ENCODE data around the gene CKLF.
"Not testable (repeated sequence)": the region's sequence is repeated elsewhere in the genome, so short reads cannot be mapped to it uniquely, and the experiment has no call there.

The CKLF gene, protein sequence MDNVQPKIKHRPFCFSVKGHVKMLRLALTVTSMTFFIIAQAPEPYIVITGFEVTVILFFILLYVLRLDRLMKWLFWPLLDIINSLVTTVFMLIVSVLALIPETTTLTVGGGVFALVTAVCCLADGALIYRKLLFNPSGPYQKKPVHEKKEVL

DNA sequence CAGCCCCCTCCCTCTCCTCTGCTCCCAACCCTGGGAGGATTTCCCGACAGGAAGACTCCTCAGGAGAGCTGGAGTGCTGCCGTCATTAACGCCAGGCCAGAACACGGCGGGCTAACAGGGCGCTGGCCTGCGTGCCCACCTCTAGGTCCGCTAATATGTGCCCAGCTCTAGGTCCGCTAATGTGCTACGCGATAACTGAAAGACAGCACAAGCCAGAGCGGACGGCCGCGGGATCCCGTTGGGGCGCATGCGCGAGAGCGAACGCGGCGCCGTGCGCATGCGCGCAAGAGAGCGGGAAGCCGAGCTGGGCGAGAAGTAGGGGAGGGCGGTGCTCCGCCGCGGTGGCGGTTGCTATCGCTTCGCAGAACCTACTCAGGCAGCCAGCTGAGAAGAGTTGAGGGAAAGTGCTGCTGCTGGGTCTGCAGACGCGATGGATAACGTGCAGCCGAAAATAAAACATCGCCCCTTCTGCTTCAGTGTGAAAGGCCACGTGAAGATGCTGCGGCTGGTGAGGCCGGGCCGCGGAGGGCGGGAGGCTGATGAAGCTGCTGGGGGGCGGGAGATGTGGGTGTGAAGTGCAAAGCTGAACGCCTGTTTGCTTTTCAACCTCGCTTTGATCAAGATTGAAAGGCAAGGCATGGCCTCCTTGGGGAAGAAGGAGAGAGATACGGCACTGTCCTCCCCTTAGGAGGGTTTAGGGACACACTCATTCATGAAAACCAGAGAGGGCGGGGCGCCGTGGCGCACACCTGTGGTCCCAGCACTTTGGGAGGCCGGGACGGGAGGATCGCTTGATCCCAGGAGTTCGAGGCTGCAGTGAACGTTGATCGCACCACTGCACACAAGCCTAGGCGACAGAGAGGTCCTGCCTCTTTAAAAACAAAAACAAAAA is at the start of gene CKLF:
Gene CKLF (plus strand): TSS at position 291 of the 892 bp plus-strand sequence. CDS start 140 bp downstream, at position 431.
- DNase-seq (ENCODE audit: low read depth): peak; percentile 81

DNA sequence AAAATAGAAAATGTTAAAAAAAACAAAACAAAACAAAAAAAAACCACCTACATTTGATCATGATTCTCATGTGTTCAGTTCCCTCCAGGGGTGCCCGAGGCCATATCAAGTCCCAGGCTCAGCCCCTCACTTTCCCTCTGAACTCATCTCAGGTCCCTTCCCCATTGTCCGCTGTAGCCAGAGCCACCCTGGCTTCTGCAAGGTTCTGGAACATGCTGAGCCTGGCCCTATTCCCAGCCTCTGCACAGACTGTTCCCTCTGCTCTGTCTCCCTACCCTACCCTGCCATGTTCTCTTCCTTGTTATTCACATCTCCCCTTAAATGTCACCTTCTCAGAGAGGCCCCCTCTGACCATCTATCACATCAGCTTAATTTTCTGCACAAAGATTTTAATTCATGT is 49.3 kb upstream of the CKLF start:
- DNase-seq (ENCODE audit: low read depth): no peak

DNA sequence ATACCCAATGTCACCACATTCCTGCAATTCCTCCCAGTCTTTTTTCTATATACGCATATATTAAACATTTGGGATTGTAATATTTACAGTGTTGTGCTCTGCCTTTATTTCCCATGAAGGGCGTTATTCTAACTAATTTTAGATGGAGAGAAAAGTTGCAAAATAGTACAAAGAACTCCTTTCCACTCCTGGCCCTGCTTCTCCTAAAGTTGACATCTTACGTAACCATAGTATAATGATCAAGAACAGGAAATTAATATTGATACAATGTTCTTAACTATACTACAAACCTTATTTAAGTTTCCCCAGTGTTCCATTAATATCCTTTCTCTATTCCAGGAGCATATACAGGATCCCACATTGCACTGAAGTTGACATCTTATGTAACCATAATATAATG is 48.8 kb upstream of the CKLF start:
- no peak for DNase-seq (ENCODE audit: low read depth)

DNA sequence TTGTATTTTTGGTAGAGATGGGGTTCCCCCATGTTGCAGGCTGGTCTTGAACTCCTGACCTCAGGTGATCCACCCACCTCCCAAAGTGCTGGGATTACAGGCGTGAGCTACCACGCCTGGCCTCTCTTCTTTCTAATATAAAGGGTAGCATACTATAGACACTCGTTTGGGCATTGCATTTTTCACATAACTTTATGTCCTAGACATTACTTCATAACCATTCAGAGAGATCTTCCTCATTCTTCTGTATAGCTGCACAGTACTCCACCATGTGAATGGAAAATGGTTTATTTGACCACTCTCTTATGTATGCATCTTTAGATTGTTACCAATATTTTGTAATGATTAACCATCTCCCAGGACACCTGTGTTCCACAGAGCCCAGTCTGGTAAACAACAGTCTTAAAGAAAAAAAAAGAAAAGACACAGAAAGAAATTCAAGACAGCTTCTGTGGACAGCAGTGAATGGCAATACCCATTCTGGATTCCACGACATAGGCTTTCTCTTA is 44.6 kb upstream of the CKLF start:
- DNase-seq (ENCODE audit: low read depth): no peak

DNA sequence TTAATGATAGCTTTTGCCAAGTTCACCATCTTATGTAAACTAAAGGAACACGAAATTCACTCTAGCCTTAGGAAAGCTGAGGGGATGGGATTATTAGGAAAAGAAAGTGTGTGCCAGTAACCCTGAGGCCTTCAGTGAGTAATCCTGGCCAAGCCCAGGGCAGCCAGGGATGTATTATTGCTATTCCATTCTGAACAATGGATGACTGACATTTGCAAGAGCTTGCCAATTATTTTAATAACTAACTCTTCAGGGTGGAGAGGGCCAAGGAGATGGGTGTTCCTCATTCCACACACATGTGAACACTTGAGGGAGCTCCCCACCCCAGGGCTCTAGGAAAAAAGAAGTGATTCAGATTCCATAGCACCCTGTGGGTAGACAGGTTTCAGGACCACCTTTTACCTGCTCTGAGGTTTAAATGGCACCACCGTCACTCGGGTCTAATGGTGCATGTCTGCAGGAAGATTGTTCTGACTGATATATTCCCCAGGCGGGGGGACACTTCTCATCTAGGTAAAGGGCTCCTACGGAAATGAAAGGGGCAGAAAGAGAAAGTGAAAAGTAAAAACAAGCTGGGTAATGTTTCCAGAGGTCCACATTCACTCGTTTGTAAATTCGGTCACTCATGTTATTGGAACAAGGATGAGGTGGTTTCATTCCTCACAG is 44.0 kb upstream of the CKLF start:
- DNase-seq (ENCODE audit: low read depth): no peak

DNA sequence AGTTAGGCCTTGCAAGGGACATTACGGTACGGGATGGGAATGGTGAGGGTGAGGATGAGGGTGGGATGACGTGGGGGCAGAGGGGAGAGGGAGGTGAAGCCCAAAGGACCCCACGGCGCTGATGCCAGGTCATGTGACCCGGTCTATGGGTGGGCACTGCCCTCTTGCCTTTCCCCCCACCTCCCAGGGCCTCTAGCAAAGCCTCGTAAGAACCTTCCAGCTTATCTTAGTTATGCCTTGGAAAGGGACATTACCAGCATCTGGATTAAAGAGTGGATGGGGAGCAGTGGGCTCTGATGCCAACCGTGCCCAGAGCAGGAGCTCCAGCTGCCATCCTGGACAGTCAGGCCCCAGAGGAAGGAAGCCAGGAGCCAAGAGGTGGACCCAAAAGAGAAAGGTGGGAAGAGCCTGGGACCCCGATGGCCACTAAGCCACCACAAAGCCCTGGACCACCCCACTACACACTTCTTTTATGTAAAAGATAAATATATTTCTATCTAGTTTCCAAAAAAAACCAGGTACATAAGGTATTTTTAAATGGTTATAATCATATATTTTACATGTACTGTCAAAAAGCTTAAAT is 43.4 kb upstream of the CKLF start:
- DNase-seq (ENCODE audit: low read depth): no peak

DNA sequence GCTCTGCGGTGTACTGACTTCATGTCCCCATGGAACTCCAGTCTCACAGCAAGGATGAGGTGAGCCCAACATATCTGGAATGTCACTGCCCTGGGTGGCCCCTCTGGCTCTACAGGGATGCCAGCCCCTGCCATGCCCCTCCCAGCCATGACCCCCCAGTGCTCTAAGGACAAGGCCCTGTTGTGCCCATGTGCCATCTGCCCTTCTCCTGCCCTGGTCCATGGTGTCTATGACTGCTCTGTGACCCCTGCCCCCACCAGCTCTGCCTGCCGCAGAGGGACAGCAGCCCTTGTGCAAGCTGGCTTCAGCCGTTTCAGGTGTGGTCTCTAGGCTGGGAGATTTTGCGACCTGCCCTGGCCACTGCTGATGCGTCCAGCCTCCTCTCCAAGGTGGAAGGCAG is 42.8 kb upstream of the CKLF start:
- DNase-seq (ENCODE audit: low read depth): no peak

DNA sequence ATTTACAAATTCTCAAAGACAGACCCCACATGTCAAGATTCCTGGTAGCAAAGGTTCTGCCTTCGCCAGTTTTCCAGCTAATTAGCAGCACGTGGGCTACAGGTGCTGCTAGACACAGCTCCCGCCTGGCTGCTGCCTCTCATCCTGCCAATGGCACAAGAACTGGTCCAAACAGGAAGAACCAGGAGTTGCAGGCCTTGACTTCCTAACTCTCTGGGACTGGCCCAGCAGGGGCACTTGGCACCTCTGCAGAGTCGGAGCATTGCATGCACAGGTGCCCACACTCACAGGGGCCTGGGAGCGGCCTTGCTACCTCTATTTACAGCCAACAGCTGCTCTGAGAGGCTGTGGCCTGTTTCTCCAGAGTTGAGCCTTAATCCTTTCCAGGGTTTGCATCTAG is 42.1 kb upstream of the CKLF start:
- no peak for DNase-seq (ENCODE audit: low read depth)

DNA sequence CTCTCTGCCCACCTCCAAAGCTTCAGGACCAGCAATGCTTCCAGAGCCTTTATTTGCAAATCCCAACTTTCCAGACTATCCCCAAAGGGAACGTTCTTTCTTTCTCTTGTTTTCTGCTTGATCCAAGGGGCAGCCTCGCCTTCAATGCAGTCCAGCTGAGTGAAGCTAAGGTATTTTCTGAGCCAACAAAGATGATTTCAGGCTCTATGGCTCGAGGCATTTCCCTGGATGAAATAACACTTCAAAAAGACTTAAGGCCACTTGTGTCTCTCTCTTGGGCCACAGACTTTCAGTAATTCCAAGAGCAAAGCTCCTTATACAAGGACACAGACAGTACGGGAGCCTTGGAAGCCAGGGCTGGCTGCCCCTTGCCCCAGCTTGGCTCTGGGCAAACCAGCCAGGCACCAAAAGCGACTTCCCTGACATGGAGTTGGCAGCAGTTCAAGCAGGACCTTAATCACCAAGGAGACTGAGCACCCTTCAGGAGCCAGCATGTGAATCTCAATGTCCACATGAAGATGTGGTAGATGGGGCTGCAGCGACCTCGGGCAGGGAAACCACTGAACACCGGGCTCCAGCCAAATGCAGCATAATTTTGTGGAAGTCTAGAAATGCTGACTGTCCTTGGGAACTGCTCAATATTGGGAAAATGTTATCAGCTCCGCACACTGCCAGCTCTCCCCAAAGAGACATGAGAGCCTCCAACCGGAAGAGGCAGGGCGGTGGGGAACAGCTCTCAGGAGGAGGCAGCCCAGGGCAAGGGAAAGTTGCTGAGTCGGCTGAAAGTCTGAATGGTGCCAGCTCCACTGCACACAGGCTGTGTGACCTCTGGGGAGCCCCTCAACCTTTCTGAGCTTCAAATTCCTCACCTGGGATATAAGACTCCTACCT is 41.4 kb upstream of the CKLF start:
- no peak for DNase-seq (ENCODE audit: low read depth)

DNA sequence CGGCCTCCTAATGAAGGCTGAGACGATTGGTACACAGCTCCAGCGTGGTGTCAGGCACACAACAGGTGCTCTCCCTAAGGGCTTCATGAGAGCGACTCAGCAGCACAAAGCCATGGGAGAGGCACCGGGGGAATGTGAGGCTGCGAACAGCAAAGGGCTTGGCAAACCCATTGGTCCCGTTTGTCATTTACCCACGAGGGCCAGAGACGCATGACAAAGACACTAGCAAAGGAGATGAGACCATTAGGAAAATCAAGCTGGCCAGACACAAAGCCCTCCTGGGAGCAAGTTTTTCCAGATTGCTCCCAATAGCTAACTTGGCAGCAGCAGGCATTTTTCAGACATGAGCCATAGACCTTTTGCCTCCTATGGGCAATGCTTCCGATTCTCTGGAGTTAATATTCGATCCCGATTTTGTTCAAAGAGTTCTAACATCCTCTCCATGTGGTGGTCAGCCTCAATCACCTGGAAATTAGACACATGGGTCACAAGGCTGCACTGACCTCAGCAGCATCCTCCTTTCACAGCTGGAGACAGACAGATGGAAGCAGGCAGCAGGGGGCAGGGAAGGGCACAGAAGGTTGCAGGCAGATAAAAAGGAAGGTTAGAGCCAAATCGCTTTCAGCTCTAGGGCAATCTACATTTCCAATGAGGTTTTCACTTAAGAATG is 40.6 kb upstream of the CKLF start:
- no peak for DNase-seq (ENCODE audit: low read depth)

DNA sequence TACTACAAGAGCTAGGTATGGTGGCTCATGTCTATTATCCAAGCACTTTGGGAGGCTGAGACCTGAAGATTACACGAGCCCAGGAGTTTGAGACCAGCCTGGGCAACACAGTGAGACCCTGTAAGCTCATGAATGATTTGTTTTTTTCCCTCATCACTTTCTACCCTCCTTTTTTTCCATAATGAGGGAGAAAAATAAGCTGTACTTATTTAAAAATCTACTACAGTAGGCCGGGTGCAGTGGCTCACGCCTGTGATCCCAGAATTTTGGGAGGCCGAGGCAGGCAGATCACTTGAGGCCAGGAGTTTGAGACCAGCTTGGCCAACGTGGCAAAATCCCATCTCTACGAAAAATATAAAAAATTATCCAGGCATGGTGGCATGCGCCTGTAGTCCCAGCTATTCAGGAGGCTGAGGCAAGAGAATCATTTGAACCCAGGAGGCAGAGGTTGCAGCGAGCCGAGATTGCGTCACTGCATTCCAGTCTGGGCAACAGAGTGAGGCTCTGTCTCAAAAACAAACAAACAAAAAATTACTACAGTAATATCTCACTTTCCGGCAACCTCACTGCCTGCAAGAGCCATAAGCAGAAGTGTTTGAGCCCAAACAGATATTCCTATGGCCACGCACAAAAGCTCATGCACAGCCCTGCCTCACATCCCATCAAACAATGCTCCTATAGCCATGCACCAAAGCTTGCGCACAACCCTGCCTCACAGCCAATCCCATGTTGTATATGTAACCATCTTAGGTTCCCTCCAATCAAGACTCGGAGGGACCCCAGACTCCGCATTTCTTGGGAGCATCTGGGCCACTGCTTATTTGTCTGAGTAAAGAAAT is 39.9 kb upstream of the CKLF start:
- no peak for DNase-seq (ENCODE audit: low read depth)

DNA sequence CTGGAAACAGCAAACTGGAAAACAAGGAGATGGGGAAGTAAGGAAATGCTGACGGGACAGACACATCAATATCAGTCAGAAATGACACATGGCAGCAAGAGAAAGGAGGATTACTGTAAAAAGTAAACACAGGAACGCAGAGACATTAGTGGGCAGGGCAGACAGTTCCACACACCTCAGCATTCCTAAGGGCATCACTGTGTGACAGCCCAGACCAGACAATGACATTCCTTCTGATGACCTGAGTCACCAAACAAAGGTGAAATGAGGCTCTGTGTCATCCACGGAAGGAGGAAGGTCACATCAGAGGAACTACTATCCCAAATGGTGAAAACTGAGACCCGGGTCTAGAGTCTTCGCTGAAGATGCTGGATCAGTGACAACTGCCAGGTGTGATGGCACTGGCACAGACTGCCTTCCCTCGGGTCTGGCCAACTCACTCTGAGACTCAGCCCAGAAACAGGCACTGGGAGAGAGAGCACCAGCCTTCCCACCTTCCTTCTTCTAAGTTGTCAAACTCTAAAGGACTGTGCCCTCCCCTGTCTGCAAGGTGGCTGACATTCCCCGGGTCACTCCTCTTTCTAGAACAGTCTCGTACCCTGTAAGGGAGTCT is 39.2 kb upstream of the CKLF start:
- DNase-seq (ENCODE audit: low read depth): no peak

DNA sequence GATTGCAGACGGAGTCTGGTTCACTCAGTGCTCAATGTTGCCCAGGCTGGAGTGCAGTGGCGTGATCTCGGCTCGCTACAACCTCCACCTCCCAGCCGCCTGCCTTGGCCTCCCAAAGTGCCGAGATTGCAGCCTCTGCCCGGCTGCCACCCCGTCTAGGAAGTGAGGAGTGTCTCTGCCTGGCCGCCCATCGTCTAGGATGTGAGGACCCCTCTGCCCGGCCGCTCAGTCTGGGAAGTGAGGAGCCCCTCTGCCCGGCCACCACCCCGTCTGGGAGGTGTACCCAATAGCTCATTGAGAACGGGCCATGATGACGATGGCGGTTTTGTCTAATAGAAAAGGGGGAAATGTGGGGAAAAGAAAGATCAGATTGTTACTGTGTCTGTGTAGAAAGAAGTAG is 38.0 kb upstream of the CKLF start:
- DNase-seq (ENCODE audit: low read depth): not testable (repeated sequence)

DNA sequence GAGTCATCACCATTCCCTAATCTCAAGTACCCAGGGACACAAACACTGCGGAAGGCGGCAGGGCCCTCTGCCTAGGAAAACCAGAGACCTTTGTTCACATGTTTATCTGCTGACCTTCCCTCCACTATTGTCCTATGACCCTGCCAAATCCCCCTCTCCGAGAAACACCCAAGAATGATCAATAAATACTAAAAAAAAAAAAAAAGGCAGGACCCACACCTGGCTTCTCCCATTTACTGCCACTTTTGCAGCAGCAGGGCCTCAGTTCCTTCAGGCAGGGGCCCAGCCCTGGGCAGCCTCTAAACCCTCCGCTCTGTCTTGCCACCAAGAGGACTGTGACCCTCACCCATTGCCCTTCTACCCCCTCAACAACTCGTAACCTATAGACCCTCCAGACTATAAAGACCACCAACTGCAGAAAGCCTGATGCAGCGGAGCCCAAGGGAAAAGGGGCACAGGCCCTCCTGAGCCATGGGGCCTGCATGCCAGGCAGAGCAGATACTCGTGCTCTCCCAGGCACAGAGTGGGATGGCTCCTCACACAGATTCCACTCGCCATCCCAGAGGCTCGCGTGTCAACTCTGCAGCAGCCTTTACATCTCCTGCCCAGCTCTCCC is 37.3 kb upstream of the CKLF start:
- not testable (repeated sequence) for DNase-seq (ENCODE audit: low read depth)

DNA sequence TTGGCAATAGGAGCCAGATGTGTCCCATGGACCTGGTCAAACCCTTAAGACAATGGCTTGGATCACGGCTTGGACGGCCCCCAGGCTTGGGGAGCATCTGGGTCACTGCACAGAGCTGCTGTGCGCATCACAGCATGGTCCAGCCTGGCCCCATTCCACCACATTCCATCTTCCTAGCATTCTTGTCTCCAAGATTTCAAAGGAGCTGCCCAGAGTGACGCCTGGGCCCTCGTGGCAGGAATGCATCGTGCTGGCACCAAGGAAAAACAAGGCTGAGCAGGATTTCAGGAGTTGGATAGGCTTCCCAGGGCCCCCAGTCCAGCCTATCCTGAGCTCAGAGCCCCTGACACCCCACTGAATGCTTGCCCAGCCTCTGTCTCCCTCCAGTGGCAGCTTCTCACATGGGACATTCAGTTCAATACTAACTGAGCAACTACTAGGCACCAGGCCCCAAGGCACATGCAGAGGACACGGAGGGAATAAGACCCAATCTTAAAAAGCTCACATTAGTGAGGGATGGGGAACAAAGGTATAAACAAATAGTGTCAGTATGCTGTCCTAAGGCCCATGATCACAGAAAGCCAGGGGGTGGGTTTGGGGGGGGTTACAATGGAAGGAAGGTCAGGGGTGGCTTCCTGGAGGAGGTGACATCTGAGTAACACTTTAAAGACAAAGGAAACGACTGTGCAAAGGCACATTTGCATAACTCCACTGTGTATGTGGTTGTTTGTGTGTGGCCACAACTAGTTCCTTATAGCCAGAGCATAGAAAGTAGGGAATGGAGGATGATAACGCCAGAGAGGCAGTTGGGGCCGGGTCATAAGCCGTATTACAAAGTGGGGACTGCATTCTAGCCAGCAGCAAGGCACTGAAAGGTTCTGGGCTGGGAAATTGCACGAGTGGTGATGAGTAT is 36.5 kb upstream of the CKLF start:
- DNase-seq (ENCODE audit: low read depth): no peak

DNA sequence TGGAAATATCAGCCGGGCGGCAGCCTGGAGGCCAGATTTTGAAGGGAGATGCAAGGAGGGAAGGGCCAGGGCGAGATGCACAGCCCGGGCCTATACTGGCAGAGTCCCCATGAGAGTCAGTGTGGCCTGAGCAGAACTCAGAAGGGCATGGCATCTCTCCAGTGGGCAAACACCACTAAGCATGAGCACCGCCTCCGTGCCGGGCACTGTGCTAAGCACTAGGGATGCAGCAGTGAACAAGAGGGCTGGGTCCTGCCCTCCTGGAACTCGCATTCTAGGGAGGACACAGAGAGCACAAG is 35.9 kb upstream of the CKLF start:
- DNase-seq (ENCODE audit: low read depth): no peak

DNA sequence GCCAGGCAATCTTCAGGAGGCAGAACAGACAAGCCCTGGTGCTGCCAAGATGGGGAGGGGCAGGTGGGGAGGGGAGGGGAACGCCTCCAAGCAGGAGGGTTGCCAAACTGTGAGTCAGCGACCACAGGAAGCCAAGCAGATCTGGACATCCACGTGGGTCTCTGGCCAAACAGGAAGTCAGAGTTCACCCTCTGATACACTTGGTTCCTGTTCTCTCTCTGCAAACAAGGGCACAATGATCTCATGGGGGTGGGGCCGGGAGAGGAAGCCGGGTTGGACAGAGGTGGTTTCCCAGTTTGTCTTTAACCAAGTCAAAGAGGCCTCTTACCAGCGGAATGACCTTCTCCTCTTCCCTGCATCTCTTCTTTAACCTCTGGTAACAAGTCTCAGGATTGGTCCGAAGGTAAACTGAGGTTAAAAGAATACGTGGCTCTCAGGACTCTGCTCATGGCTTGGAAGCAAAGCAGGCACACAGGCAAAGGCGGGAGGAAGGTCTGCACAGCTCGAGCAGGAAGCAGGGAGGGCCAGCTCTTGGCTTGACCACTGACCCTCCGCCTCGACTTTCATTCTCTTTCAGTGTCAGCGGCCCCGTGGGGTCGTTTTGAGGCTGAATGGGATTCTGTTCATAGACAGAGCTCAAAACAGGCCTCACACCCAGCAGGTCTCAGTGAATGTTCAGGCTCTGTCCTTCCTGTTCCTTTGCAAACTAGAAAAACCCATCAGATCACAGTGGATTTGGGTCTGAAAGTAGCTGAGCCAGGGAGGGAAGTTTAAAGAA is 35.4 kb upstream of the CKLF start:
- DNase-seq (ENCODE audit: low read depth): peak; percentile 62
